Loucy (cell line): ENCODE measurements around the gene DCHS2.

Experiments
- EZH2phosphoT487 ChIP-seq: fragments of 200-600 bp; IDR thresholded peaks from 2 replicates; pipeline ENCODE4 v1.6.1; 2018; ENCODE audit warnings: antibody characterized with exemption, mild to moderate bottlenecking, moderate library complexity, borderline replicate concordance
- TF ChIP-seq, protein P1 (sequence below): fragments of 200-600 bp; sonication (generic); conservative IDR thresholded peaks from 2 replicates; pipeline ENCODE4 v1.5.1; 2014; ENCODE audit warnings: mild to moderate bottlenecking, antibody characterized with exemption, low read length

DNA sequence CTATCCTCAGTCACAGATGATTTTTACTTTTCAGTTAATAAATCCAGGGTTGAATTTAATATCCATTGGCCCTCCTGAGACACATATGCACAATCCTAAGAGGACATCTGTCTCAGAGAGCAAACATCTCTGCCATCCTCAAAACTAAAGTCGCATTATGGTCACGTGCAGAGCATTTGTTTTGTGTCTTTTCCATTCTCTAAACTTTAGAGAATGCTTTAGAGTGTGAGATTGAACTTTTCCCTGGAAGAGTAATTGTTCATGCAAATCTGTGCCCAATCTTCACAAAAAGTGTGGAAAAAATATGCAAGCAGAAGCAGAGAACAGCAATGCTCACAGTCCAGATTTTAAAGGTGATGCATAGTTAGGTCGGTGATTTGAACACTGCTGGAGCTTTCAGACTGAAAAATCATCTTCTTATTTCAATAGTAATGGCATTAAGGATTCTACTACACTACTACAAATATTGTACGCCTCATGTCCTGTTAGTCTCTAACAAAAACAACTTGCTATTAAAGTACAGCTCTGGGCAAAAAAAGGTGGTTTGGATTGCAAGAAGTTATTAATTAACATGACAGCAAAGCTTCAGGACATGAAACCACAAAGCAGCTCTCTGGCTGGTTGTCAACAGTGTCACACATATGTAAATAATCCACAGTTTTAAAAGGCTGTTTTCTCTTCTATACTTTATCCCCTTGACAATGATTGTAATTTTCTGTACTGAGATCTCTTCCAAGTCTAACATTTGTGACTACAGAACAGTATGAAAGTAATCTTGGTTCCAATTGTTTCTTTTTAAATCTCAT, 19.9 kb downstream of the DCHS2 start:
- TF ChIP-seq, protein P1, sequence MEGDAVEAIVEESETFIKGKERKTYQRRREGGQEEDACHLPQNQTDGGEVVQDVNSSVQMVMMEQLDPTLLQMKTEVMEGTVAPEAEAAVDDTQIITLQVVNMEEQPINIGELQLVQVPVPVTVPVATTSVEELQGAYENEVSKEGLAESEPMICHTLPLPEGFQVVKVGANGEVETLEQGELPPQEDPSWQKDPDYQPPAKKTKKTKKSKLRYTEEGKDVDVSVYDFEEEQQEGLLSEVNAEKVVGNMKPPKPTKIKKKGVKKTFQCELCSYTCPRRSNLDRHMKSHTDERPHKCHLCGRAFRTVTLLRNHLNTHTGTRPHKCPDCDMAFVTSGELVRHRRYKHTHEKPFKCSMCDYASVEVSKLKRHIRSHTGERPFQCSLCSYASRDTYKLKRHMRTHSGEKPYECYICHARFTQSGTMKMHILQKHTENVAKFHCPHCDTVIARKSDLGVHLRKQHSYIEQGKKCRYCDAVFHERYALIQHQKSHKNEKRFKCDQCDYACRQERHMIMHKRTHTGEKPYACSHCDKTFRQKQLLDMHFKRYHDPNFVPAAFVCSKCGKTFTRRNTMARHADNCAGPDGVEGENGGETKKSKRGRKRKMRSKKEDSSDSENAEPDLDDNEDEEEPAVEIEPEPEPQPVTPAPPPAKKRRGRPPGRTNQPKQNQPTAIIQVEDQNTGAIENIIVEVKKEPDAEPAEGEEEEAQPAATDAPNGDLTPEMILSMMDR: no peak
- no peak for TF ChIP-seq EZH2phosphoT487
